Lower leg skin (tissue), 3 donors: ENCODE data around the gene TPTE2.

Experiments
- CTCF ChIP-seq, 3 donors: fragments of 450-650 bp; IDR thresholded peaks; one replicate each; pipeline ENCODE4 v1.5.1; 2016; ENCODE audit warnings: antibody characterized with exemption in 3 of 3, mild to moderate bottlenecking in 3 of 3, moderate library complexity in 2 of 3
- POLR2A ChIP-seq, 2 donors: fragments of 450-650 bp; IDR thresholded peaks; one replicate each; pipeline ENCODE4 v1.6.1; 2016 to 2017; ENCODE audit warnings: antibody characterized with exemption in 2 of 2, mild to moderate bottlenecking in 1 of 2, moderate library complexity in 1 of 2

GRCh38 chr13:19575230-19575629, 13.9 kb upstream of the TPTE2 start:
- TF ChIP-seq CTCF (IDR thresholded peaks at IDR 0.05) (no peak), POLR2A (IDR thresholded peaks at IDR 0.05) (no peak)
